Activated effector memory CD4-positive, alpha-beta T cell treated with Interleukin-2 at 50 U/mL for 16 hours (primary cell): Measurements from ENCODE around the gene PLA2G15.
A peak's percentile ranks its signal among the peaks of the same experiment; 100 is the strongest.

ENCODE experiments used
- DNase-seq: peaks from one replicate; pipeline ENCODE4 v3.0.0-alpha.2; 2020

PLA2G15 gene

GRCh38 chr16:68255712-68256111 lies 10.5 kb downstream of the PLA2G15 start:
- no peak for DNase-seq

DNA sequence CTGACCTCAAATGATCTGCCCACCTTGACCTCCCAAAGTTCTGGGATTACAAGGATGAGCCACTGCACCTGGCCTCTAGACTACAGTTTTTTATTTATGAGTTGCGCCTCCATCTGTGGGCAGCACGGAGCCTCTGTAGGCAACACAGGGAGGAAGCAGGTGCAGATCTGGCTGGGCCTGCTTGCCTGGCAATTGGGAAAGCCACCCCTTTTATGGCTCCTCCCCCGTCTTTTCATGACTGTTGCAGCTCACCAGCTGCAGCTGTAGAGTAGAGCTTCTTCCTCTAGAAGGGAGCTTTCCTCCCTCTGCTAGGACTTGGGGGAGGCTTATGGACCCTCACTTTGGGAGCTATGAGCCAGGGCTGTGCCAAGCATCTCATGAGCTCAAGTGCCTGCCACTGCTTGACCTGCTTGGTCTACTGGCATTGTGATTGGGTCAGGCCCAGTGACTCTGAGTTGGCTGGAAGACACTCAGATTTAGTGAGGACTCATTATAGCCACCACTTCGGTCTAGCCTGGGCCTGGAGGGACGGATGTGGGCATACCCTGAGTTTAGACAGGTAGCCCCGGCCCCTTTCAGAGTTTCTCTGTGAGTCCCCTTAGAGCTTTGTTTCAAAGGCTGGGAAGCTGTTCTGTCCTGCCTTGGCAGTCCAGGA lies 12.2 kb downstream of the PLA2G15 start:
- DNase-seq: no peak

GRCh38 chr16:68257906-68258800 lies 13.0 kb downstream of the PLA2G15 start:
- DNase-seq: no peak

GRCh38 chr16:68259007-68259825 lies 14.0 kb downstream of the PLA2G15 start:
- DNase-seq: no peak

DNA sequence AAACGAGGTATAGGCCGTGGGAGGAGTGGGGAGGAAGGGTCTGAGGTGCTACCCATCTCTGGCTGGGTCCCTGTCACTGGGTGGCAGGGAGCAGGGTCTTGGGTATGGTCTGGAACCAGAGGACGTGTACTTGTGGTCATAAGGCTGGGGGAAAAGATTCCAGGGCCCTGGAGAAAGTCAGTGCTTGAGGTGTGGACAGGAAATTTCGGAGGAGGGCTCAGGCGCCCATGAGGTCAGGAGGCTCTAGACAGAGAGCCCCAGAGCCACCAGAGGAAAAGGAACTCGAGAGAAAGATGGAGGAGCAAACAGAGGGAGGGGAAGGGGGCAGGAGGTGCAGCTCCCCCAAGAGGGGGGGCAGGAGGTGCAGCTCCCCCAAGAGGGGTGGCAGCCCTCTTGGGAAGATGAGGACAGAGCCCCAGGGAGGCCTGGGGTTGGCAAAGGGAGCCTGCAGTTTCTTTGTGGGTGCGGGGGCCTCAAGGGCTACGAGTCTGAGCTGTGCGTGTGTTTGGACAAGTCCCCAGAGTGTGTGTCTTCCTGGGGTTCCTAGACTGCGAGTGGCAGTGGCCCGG lies 18.5 kb downstream of the PLA2G15 start:
- DNase-seq: no peak

- DNase-seq: peak; percentile 73
These were observed 19.2 kb downstream of the PLA2G15 start, which contains the start of gene SLC7A6 for GRCh38 chr16:68264128-68265077. Gene SLC7A6, plus strand, starts transcription at chr16:68264526. Its CDS starts 10,201 bp downstream, at chr16:68274727.

DNA sequence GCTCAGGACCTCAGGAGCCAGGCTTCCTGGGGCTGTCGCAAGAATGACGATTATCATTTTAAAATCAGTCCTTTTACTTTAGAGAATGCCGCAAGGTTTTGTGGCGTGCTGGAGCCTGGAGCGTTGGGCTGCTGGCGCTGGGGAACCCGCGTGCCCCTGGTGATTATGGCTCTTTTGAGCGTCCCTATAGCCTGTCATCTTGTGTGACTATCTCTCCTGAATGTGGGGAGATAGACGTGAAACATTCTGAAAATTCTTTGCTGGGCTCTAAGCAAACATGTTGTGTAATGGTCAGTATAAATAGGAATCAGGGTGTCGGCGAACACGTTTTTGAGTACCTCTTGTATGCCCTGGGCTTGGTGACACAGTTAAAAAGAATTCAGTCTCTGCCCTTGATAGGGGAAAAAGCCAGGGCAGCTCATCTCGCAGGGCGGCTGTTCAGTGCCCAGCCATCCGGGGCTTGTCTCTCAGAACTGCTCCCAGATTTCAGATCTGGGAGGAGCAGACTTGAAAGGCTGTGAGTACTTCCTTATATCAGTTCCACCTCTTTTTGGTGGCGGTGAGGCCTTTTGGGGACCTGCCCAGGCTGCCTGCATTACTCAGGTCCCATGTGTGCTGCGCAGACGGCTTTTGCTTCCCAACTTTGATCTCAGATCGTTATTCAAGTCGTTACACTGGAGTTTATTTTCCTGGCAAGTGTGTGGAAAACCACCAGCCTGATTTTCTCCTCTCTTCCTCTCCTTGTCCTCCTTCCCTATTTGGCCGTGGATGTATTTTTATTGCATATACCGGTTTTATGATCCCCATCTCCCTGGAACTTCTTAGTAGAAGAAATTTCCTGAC lies 20.1 kb downstream of the PLA2G15 start:
- no peak for DNase-seq

DNA sequence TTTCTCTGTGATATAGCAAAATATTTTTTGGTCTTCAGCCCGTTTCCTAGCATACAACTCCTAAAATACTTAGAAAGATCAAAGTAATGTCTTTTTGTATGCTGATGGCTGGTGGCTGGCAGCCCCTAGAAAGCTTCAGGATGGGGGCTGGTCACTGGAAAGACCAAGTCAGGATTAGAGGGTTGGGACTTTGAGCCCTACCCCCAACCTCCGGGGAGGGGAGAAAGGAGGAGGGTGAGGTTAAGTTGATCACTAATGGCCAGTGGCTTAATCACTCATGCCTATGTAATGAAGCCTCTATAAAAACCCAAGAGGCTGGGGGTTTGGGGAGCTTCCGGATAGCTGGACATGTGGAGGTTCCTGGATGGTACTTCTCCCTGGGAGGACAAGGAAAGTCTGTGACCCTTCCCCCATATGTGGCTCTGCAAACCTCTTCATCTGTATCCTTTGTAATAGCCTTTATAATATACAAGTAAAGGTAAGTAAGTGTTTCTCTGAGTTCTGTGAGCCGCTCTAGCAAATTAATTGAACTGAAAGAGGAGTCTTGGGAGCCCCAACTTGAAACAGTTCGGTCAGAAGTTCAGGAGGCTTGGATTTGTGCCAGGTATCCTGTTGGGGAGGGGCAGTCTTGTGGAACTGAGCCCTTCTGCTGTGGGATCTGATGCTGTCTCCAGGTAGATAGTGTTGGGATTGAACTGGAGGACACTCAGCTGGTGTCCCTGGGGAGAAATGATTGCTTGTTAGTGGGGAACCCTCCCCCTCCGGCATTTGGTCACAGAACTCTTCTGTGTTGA lies 22.6 kb downstream of the PLA2G15 start:
- DNase-seq: no peak

DNA sequence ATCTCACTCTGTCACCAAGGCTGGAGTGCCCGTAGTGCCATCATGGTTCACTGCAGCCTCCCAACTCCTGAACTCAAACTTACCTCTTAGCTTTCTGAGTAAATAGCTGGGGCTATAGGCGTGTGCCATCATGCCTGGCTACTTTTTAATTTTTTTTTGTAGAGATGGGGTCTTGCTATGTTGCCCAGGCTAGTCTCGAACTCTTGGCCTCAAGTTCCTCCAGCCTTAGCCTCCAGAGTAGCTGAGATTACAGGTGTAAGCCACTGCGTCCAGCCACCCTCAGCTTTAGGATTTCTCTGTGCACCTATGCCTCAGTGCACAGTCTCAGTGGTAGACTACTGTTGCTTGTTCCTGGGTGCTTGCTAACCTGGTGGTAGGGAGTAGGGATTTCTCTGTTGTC lies 24.6 kb downstream of the PLA2G15 start:
- DNase-seq: no peak

DNA sequence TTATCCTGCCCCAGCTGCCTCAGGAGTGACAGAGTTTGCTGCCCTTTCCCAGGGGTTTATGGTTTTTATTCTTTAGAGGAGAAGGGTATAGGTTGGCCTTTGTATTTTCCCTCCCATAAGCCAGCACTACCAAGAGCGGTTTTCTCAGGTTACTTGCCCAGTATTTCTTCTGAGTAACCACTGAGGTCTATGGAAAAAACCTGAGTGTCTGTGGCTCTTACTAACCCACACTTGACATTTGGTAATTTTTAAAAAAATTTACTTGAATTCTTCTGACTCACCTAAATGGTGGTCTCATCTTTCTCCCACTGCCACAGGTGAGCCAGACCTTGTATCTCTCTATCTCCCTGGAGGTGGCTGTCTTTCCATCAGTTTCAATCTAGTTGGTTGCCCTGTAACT lies 25.2 kb downstream of the PLA2G15 start:
- DNase-seq: no peak

DNA sequence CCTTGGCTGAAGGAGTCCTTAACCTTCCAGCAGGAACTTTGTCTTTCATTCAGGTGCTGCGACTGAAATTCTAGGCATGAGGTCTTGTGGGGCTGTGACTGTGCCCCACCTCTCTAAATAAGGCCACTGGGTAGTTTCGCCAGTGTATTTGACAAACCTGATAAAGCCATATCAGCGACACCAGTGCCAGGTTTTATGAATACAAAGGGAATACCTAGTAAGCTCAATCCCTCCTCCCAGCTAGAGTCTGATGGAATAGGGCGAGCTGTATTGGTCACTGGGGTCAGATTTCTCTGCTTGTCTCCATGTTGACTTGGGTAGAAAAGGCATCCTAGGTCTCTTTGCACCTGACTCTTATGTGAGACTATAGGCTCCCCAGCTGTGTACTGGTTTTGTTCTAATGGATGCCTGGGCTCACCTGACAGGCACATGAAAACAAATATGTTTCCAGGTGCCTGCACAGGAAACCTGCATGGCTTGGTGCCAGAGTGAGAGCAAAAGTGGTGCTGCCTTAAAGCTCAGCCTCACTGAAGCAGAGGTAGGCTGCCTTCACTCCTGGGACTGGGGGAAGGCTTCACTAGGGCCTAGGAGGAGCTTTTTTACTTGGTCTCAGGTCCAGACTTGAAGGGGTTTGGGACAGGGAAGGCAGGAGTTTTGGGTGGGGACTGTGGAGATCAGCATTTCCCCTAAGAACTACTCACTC lies 27.5 kb downstream of the PLA2G15 start:
- peak; percentile 56 for DNase-seq

GRCh38 chr16:68273459-68273858 lies 28.3 kb downstream of the PLA2G15 start:
- DNase-seq: no peak

- DNase-seq: no peak
These were observed 28.7 kb downstream of the PLA2G15 start for GRCh38 chr16:68273896-68274295.

DNA sequence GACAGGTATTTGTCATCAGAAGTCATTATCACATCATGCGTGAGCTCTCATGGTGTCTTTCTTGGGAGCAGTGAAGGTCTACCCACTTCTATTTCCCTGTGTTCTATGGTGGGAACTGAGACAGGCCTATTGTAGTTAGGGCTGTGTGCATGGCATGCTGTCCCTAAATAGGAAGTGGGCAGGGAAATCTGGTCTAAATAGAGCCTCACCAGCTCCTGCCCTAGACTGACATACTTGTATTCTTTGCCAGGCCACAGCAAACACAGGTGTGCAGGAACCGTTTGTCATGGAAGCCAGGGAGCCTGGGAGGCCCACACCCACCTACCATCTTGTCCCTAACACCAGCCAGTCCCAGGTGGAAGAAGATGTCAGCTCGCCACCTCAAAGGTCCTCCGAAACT lies 29.3 kb downstream of the PLA2G15 start:
- DNase-seq: no peak

GRCh38 chr16:68275611-68276191 lies 30.5 kb downstream of the PLA2G15 start:
- peak; percentile 39 for DNase-seq

DNA sequence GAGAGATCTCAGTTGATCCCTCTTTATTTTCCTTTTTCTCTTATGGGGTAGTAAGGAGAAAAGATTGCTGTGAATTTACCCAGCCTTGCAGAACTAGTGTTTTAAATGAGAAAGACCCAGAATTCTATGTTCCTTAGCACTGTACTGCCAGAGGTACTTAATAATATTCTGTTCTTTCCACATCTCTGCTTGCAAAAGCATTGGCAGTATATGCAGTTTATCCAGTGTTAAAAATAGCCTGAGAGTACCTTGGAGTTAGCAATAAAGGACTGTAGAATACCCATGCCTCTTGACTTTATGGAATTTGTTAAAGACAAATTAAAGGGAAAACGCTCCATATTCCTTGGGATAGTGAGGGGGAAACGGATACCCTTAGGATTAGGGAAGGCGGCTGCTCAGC lies 31.1 kb downstream of the PLA2G15 start:
- no peak for DNase-seq

DNA sequence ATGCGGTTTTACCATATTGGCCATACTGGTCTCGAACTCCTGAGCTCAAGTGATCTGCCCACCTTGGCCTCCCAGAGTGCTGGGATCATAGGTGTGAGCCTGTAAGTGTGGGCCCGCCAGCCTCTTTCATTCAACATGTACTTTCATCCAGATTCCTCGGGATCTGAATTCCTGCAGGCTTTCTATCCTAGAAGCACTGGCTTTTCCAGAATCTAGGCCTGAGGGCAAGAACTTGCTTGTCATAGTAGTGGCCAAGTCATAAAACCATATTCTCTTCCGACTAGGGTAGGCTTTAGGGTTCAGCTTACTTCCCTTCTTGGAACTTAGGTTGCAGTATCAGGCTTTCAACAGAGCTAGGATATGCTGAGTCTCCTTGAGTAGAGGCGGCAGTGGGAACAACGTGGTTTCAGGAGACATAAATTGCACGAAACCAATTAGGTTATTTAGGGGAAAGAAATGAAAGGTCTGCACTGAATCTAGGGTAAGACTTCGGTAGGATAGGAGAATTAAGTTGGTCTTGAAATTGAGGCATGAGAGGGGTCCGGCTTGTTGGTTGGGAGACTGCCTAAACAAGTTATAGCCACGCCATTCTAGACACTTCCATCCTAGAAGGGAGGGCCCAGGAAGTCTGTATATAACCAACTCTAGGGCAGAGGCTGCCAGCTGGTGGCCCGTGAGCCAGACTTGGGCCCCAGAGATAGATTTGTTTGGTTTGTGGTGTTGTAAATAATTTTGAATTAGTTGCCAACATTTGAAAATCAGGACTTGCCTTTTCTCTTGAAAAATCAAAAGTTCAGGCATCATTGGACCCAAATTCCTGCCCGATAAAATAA lies 34.8 kb downstream of the PLA2G15 start:
- DNase-seq: no peak
